CD8-positive, alpha-beta memory T cell (primary cell): Measurements from ENCODE around the gene COMMD10. TPM values are rescaled to one million over a fixed set of nuclear protein-coding genes. Genes with fewer than 3 reads are reported as not detected.
"Not testable (repeated sequence)": the region's sequence is repeated elsewhere in the genome, so short reads cannot be mapped to it uniquely, and the experiment has no call there.

Experiments
- CTCF ChIA-PET: fragments of 350-600 bp; sonication (Branson Sonifier 250); formaldehyde crosslinking; loops from one replicate; lab custom pipeline; 2021; ENCODE audit warnings: antibody characterized with exemption; lab: Charles Lee
- POLR2A ChIA-PET: fragments of 350-600 bp; sonication (Branson Sonifier 250); formaldehyde crosslinking; loops from one replicate; lab custom pipeline; 2021; ENCODE audit warnings: antibody characterized with exemption; lab: Charles Lee
- DNase-seq, 5 donors: peaks; one replicate each; pipeline versions ENCODE4 v3.0.0 to v3.0.0-alpha.2; 2020 to 2022; ENCODE audit warnings: mixed read lengths in 1 of 5
- H3K27ac ChIP-seq: one replicate; pipeline ENCODE4 v1.7.0; 2013; ENCODE audit warnings: low read depth, mild to moderate bottlenecking, low read length, moderate library complexity
- H3K27me3 ChIP-seq: 2 replicates; pipeline ENCODE4 v1.7.0; 2013; ENCODE audit warnings: low read length, mild to moderate bottlenecking; ENCODE audit not compliant: insufficient read depth, poor library complexity, severe bottlenecking
- H3K36me3 ChIP-seq: 2 replicates; pipeline ENCODE4 v1.7.0; 2013; ENCODE audit warnings: mild to moderate bottlenecking, low read length, moderate library complexity; ENCODE audit not compliant: insufficient read depth
- H3K4me1 ChIP-seq: 2 replicates; pipeline ENCODE4 v1.7.0; 2013; ENCODE audit warnings: mild to moderate bottlenecking, low read length, moderate library complexity; ENCODE audit not compliant: insufficient read depth
- H3K4me3 ChIP-seq: 2 replicates; pipeline ENCODE4 v1.7.0; 2013; ENCODE audit warnings: mild to moderate bottlenecking, low read length
- H3K9me3 ChIP-seq: 2 replicates; pipeline ENCODE4 v1.7.0; 2013; ENCODE audit warnings: mild to moderate bottlenecking, low read length
- H3K27ac Mint-ChIP-seq, 8 donors: one replicate each; pipeline ENCODE4 v1.8.0; 2020 to 2021; ENCODE audit warnings: mixed read lengths in 8 of 8, mild to moderate bottlenecking in 6 of 8, inconsistent platforms in 3 of 8, moderate library complexity in 3 of 8
- H3K27me3 Mint-ChIP-seq, 2 donors: one replicate each; pipeline ENCODE4 v1.8.0; 2020 to 2021; ENCODE audit warnings: mixed read lengths in 2 of 2, mild to moderate bottlenecking in 1 of 2, moderate library complexity in 1 of 2
- H3K36me3 Mint-ChIP-seq, 3 donors: one replicate each; pipeline ENCODE4 v1.8.0; 2020 to 2021; ENCODE audit warnings: mixed read lengths in 3 of 3, inconsistent platforms in 1 of 3, mild to moderate bottlenecking in 1 of 3
- H3K4me1 Mint-ChIP-seq, 3 donors: one replicate each; pipeline ENCODE4 v1.8.0; 2020 to 2021; ENCODE audit warnings: mixed read lengths in 3 of 3, inconsistent platforms in 1 of 3, mild to moderate bottlenecking in 1 of 3
- H3K4me3 Mint-ChIP-seq, 7 donors: one replicate each; pipeline ENCODE4 v1.8.0; 2020 to 2021; ENCODE audit warnings: mixed read lengths in 7 of 7, mild to moderate bottlenecking in 6 of 7, moderate library complexity in 4 of 7, inconsistent platforms in 2 of 7
- H3K9me3 Mint-ChIP-seq, 5 donors: one replicate each; pipeline ENCODE4 v1.8.0; 2020 to 2022; ENCODE audit warnings: mixed read lengths in 5 of 5, mild to moderate bottlenecking in 3 of 5, moderate library complexity in 2 of 5, inconsistent platforms in 1 of 5
- polyA plus RNA-seq: library from polyadenylated mRNA; unstranded; fragments of 300-500 nt; fragmentation: Illumina TruSeq; gene quantifications from one replicate; pipeline ENCODE4 v1.2.3, GENCODE V29; 2021
- total RNA-seq, 2 experiments: library from RNA; stranded (reverse); gene quantifications; one replicate each; pipeline ENCODE4 v1.2.3, GENCODE V29; 2021

COMMD10 gene
- total and polyA plus RNA-seq, 3 experiments from 2014 or later, result 13.8 to 35.9 (median 17.4) TPM

DNA sequence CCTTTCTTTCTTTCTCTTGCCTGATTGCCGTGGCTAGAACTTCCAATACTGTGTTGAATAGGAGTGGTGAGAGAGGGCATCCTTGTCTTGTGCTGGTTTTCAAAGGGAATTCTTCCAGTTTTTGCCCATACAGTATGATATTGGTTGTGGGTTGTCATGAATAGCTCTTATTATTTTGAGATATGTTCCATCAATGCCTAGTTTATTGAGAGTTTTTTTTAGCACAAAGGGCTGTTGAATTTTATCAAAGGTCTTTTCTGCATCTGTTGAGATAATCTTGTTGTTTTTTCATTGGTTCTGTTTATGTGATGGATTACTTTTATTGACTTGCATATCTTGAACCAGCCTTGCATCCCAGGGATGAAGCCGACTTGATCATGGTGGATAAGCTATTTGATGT lies 20.1 kb downstream of the COMMD10 start:
- H3K27me3 ChIP-seq, H3K27ac ChIP-seq, H3K4me3 ChIP-seq, H3K9me3 ChIP-seq, DNase-seq, H3K4me3 Mint-ChIP-seq, POLR2A ChIA-PET, H3K27me3 Mint-ChIP-seq, CTCF ChIA-PET, H3K9me3 Mint-ChIP-seq, H3K4me1 ChIP-seq, H3K36me3 ChIP-seq: not testable (repeated sequence)
- Mint-ChIP-seq H3K27ac (peak overlapping the region in 1 of 8 donors; percentile 56), H3K36me3 (peaks cover 33 to 79% (median 77%) of the 10 kb centered on the region in 3 donors), H3K4me1 (peaks cover 34 to 44% (median 38%) of the 10 kb centered on the region in 3 donors)

DNA sequence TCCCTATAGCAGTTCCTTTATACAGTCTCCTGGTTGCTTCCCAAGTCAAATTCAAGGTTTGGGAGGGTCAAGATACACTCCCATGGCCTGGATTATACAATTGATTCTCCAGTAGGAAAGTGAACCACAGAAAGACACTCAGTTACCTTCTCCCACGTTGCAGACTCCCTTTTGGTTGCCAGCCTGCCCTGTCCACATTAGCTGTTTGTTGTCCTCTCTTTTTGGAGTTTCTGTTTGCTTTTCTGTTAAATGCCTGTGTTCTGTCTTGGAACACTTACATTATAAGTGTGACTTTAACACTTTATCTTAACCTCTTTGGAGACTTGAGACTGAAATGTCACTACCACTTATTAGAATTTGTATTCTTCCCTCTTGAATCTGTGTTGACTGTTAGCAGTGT lies 30.3 kb downstream of the COMMD10 start:
- Histone ChIP-seq H3K4me1 (no peaks in the 10 kb centered on the region), H3K36me3 (no peaks in the 10 kb centered on the region), H3K27me3 (no peaks in the 10 kb centered on the region), H3K9me3 (peaks cover 11% of the 10 kb centered on the region), H3K27ac (no peak overlapping the region), H3K4me3 (no peak overlapping the region)
- CTCF ChIA-PET, result no interaction called here
- Mint-ChIP-seq H3K36me3 (peaks cover 27 to 75% (median 64%) of the 10 kb centered on the region in 3 donors), H3K27me3 (no peaks in the 10 kb centered on the region), H3K9me3 (peaks cover 24 to 47% (median 40%) of the 10 kb centered on the region in 5 donors), H3K4me1 (peaks cover 11 to 25% (median 20%) of the 10 kb centered on the region in 3 donors), H3K4me3 (no peak overlapping the region), H3K27ac (no peak overlapping the region)
- POLR2A ChIA-PET, result no interaction called here
- no peak for DNase-seq

DNA sequence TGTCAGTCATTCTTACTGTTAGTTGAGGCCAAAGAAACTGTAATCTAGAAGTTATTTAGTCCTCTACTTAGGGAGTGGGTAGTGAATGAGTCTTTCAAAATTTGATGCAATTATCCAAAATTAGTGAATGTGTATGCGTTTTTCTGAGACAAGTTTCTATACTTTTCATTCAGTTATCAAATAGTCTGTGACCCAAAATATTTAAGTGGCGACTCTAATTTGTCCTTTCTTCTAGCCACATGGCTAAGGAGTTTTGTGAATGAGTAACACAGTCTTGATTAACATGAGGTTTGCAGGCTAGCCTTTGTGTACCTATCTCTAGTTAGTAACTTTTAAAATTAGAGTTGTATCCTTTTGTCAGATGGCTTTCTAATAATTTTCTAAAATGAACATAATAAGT lies 45.6 kb downstream of the COMMD10 start:
- H3K4me3 ChIP-seq, result no peak overlapping the region
- no peaks in the 10 kb centered on the region for H3K27me3 ChIP-seq
- H3K9me3 ChIP-seq, result no peaks in the 10 kb centered on the region
- Mint-ChIP-seq H3K4me3 (no peak overlapping the region), H3K27me3 (no peaks in the 10 kb centered on the region), H3K36me3 (peaks cover 2 to 9% (median 8%) of the 10 kb centered on the region in 3 donors), H3K9me3 (peaks cover 0 to 7% (median 0%) of the 10 kb centered on the region in 5 donors), H3K4me1 (peaks cover 6 to 18% (median 12%) of the 10 kb centered on the region in 3 donors), H3K27ac (no peak overlapping the region)
- no peaks in the 10 kb centered on the region for H3K4me1 ChIP-seq
- CTCF ChIA-PET, result no interaction called here
- no peak overlapping the region for H3K27ac ChIP-seq
- H3K36me3 ChIP-seq, result no peaks in the 10 kb centered on the region
- DNase-seq, result no peak
- POLR2A ChIA-PET, result no interaction called here

DNA sequence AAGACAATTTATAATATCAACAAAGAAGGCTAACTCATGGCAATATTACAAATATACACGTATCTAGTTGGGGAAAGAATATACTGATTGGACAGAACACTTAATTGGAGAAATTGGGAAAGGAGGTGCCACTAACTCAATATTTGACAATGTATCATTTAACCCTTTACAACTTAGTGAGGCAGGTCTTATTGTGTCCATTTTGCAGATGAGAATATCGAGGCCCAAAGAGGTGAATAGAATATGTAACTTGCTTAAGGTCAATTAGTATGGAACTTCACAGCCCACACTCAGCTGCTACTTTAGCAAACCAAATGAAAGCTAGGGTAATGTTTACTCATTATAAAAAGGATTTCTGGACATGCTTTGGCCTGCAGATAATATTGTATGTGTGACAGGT lies 46.2 kb downstream of the COMMD10 start:
- H3K4me3 Mint-ChIP-seq, result no peak overlapping the region
- H3K27me3 Mint-ChIP-seq, result no peaks in the 10 kb centered on the region
- H3K4me3 ChIP-seq, result no peak overlapping the region
- peak overlapping the region in 1 of 8 donors; percentile 5 for H3K27ac Mint-ChIP-seq
- H3K9me3 Mint-ChIP-seq, result peaks cover 0 to 2% (median 0%) of the 10 kb centered on the region in 5 donors
- no peaks in the 10 kb centered on the region for H3K27me3 ChIP-seq
- no peaks in the 10 kb centered on the region for H3K9me3 ChIP-seq
- no peaks in the 10 kb centered on the region for H3K4me1 ChIP-seq
- CTCF ChIA-PET, result no interaction called here
- H3K36me3 Mint-ChIP-seq, result peaks cover 2 to 5% (median 3%) of the 10 kb centered on the region in 3 donors
- H3K27ac ChIP-seq, result no peak overlapping the region
- DNase-seq, result no peak
- peaks cover 11 to 23% (median 15%) of the 10 kb centered on the region in 3 donors for H3K4me1 Mint-ChIP-seq
- POLR2A ChIA-PET, result no interaction called here
- H3K36me3 ChIP-seq, result no peaks in the 10 kb centered on the region

DNA sequence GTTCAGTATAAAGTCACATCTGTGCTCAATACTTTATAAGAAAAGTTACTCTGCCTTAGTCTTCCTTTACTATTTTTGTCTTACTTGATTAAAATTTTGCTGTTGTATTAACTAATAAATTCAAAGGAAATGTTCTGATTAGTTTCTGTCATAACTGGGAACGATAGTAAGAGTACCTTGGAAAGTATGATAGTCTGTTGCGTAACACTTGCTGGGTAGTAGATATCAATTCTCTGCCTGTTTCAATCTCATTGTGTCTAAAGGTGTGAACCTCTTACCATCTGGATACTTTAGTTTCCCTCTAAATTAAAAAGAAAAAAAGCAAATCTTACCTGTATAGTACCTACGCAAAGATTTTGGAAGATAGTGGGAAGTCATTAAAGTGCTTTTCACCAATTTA lies 48.5 kb downstream of the COMMD10 start:
- Mint-ChIP-seq H3K4me1 (peaks cover 31 to 42% (median 32%) of the 10 kb centered on the region in 3 donors), H3K36me3 (peaks cover 0 to 4% (median 0%) of the 10 kb centered on the region in 3 donors), H3K27ac (peak overlapping the region in 3 of 8 donors; percentile 1 to 18 (median 8)), H3K9me3 (no peaks in the 10 kb centered on the region), H3K4me3 (no peak overlapping the region), H3K27me3 (no peaks in the 10 kb centered on the region)
- Histone ChIP-seq H3K36me3 (no peaks in the 10 kb centered on the region), H3K9me3 (no peaks in the 10 kb centered on the region), H3K4me3 (no peak overlapping the region), H3K27me3 (no peaks in the 10 kb centered on the region), H3K27ac (no peak overlapping the region), H3K4me1 (no peaks in the 10 kb centered on the region)
- ChIA-PET CTCF (no interaction called here), POLR2A (no interaction called here)
- DNase-seq, result no peak

DNA sequence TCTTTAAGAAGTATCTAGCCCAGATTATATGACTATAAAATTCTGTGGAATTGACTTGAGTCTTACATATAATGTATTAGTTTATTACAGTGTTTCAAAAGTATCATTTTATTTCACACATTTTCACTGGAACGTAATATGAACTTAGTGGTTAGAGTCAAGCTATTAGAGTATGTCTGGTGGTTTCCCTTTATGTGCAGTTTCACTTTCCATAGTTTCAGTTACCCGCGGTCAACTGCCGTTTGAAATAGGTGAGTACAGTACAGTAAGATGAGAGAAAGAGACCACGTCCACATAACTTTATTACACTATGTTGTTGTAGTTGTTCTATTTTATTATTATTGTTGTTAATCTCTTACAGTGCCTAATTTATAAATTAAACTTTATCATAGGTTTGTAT lies 50.5 kb downstream of the COMMD10 start:
- DNase-seq, result peak in 3 of 5 donors; percentile 14 to 54 (median 26)
- CTCF ChIA-PET, result interaction anchor here (1.4 kb wide), 1 partner anchor 812 kb away, joined by 6 read pairs; no protein-coding TSS in a partner anchor
- Mint-ChIP-seq H3K27me3 (no peaks in the 10 kb centered on the region), H3K9me3 (no peaks in the 10 kb centered on the region), H3K4me3 (peak overlapping the region in 6 of 7 donors; percentile 6 to 76 (median 60)), H3K27ac (peak overlapping the region; percentile 57 to 92 (median 86)), H3K36me3 (peaks cover 0 to 4% (median 0%) of the 10 kb centered on the region in 3 donors), H3K4me1 (peaks cover 31 to 42% (median 32%) of the 10 kb centered on the region in 3 donors)
- H3K4me3 ChIP-seq, result no peak overlapping the region
- no peaks in the 10 kb centered on the region for H3K4me1 ChIP-seq
- no peaks in the 10 kb centered on the region for H3K9me3 ChIP-seq
- H3K27me3 ChIP-seq, result no peaks in the 10 kb centered on the region
- H3K27ac ChIP-seq, result no peak overlapping the region
- POLR2A ChIA-PET, result no interaction called here
- no peaks in the 10 kb centered on the region for H3K36me3 ChIP-seq

DNA sequence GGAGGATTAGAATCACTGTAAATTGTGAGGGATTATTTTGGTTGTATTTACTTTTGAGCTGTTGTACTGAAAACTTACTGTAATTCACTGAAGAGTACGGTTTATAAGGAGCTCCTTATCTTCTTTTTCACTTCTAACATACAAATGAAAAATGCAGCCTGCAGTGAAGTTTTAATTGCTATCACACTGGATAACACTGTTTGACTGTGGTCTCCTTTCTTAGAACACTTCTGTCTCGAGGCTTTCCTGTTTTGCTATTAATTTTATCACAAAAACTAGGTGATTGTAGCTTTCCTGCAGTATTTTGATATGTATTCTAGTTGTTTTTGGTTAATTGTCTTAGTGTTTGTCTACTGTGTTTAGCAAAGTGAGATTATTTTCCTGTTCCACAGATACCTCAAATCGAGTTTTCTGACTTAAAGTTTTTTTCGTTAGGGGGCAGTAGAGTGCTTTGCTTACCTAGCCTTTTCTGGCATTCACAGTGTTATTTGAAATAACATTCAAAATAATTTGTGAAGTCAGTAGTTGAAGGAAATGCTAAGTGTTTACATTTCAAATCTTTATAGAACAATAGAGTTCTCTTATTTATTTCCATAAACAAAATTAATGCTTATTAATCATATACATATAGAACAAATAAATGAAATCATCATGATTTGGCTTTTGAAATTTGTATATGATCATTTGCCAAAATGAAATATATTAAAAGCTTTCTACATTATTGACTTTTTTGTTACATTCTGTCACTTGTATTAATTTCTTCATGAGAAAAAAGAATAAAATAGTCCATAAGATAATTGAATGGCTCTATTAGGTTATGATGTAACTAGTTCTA lies 52.9 kb downstream of the COMMD10 start:
- peaks cover 0 to 4% (median 0%) of the 10 kb centered on the region in 3 donors for H3K36me3 Mint-ChIP-seq
- H3K27me3 ChIP-seq, result no peaks in the 10 kb centered on the region
- H3K27ac Mint-ChIP-seq, result peak overlapping the region in 7 of 8 donors; percentile 49 to 91 (median 75)
- ChIA-PET POLR2A (no interaction called here), CTCF (interaction anchor here (1.0 kb wide), 1 partner anchor 503 kb away, joined by 3 read pairs; no protein-coding TSS in a partner anchor)
- peak in 2 of 5 donors; percentile 32 to 33 for DNase-seq
- H3K9me3 ChIP-seq, result no peaks in the 10 kb centered on the region
- no peak overlapping the region for H3K4me3 ChIP-seq
- peak overlapping the region in 2 of 7 donors; percentile 3 to 27 for H3K4me3 Mint-ChIP-seq
- no peaks in the 10 kb centered on the region for H3K27me3 Mint-ChIP-seq
- no peaks in the 10 kb centered on the region for H3K36me3 ChIP-seq
- H3K4me1 Mint-ChIP-seq, result peaks cover 33 to 37% (median 34%) of the 10 kb centered on the region in 3 donors
- H3K4me1 ChIP-seq, result no peaks in the 10 kb centered on the region
- no peak overlapping the region for H3K27ac ChIP-seq
- H3K9me3 Mint-ChIP-seq, result no peaks in the 10 kb centered on the region

DNA sequence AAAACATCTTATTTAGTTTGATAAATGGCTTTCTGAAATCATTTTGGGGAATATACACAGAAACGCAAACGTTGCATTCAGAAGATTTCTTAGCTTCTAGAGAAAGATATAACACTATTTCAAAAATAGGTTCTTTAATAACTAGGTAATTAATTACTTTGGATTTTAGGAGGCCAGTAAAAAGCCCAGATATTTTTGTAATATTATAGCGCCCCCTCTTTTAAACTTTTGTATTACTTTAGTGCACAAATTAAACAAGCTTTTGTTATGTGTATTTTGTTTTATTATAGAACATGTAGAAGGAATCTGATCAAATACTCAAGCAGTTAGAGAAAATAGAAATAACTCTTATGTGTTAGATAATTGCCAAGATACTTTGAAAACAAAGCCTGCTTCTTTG lies 57.7 kb downstream of the COMMD10 start:
- ChIA-PET CTCF (no interaction called here), POLR2A (no interaction called here)
- H3K4me1 Mint-ChIP-seq, result peaks cover 10 to 12% (median 10%) of the 10 kb centered on the region in 3 donors
- no peaks in the 10 kb centered on the region for H3K27me3 Mint-ChIP-seq
- H3K36me3 Mint-ChIP-seq, result peaks cover 3 to 4% (median 4%) of the 10 kb centered on the region in 3 donors
- no peak overlapping the region for H3K27ac Mint-ChIP-seq
- Histone ChIP-seq H3K9me3 (no peaks in the 10 kb centered on the region), H3K4me3 (no peak overlapping the region), H3K27me3 (no peaks in the 10 kb centered on the region), H3K4me1 (no peaks in the 10 kb centered on the region), H3K36me3 (no peaks in the 10 kb centered on the region), H3K27ac (no peak overlapping the region)
- DNase-seq, result no peak
- no peak overlapping the region for H3K4me3 Mint-ChIP-seq
- H3K9me3 Mint-ChIP-seq, result no peaks in the 10 kb centered on the region
